Upper lobe of right lung (tissue), 1 donor: ENCODE data around the gene NACC2. TPM values are rescaled to one million over a fixed set of nuclear protein-coding genes. Genes with fewer than 3 reads are reported as not detected.

ENCODE experiments used
- ATAC-seq: fragments of 200-7000 bp; cut with Tn5 transposase; one replicate; pipeline ENCODE4 v1.9.1; 2020; ENCODE audit warnings: mild to moderate bottlenecking, moderate library complexity
- DNase-seq: peaks from one replicate; pipeline ENCODE4 v3.0.0-alpha.2; 2020
- H3K27ac ChIP-seq: fragments of 200-600 bp; one replicate; pipeline ENCODE4 v1.8.0; 2022
- H3K27me3 ChIP-seq: fragments of 200-600 bp; one replicate; pipeline ENCODE4 v1.8.0; 2022; ENCODE audit warnings: mild to moderate bottlenecking
- H3K36me3 ChIP-seq: fragments of 200-600 bp; one replicate; pipeline ENCODE4 v1.8.0; 2022
- H3K4me1 ChIP-seq: fragments of 200-600 bp; one replicate; pipeline ENCODE4 v1.8.0; 2022
- H3K4me3 ChIP-seq: fragments of 200-600 bp; one replicate; pipeline ENCODE4 v1.8.0; 2022; ENCODE audit warnings: mild to moderate bottlenecking
- H3K9me3 ChIP-seq: fragments of 200-600 bp; one replicate; pipeline ENCODE4 v1.8.0; 2022
- CTCF ChIP-seq: fragments of 200-600 bp; IDR thresholded peaks from one replicate; pipeline ENCODE4 v1.8.0; 2022; ENCODE audit warnings: antibody characterized with exemption
- intact Hi-C: fragments of 100-400 bp; cut with DNase I; formaldehyde crosslinking; loops from one replicate; pipeline ENCODE4 v1.11.0; 2022
- total RNA-seq: library from RNA; stranded (reverse); fragmentation: NEBNext Ultra II Directional; extraction: Animal tissue kit (Norgen Biotek cat#: 25700); gene quantifications from one replicate; pipeline ENCODE4 v1.2.1, GENCODE V29; 2021
- donor health status: DM: no; HTN: yes; CAD: no; lungs with severe emphysema.

NACC2 gene
- total RNA-seq, 1 donor from 2014 or later, result 33.5 TPM

DNA sequence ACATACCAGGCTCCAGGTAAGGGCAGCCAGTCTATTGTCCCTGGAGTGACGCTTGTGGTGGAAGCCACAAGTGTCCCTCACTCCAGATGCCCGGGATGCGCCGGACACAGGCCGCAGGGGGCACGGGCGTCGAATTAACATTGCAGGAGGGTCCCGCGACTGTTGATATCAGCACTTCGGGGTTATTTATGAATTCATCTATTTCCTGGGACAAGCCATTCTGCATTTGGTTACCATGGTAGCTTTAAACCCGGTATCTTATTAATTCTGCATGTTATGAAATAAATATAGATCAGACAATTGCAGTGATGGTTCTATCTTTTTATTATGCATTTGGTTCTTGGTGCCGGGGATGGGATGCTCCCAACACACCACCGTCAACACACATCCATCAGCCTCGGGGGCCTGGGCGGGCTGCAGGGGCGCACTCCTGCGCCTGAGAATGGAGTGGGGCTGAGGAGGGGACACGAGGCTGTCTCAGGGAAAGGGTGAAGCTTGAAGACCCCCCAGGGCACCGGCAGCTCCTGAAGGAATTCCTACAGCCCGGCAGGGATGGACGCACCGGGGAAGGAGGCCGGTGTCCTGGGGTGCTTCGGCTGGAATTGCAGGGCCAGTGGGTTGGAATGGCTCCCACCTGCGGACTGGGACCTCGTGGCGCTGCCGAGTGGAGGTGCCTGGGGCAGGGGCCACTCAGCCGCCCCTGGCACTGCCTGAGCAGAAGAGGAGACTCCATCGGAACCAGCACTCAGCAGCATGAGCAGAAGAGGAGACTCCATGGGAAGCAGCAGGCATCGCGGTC lies 41.2 kb upstream of the NACC2 start:
- Histone ChIP-seq H3K36me3 (no peaks in the 10 kb centered on the region), H3K9me3 (no peaks in the 10 kb centered on the region), H3K27ac (no peak overlapping the region), H3K4me3 (no peak overlapping the region), H3K27me3 (peaks cover 56% of the 10 kb centered on the region), H3K4me1 (peaks cover 10% of the 10 kb centered on the region)
- intact Hi-C loops, result no loop called here
- no peak for DNase-seq
- TF ChIP-seq CTCF, result no peak
- no peak for ATAC-seq

GRCh38 chr9:136135326-136136126 lies 40.4 kb upstream of the NACC2 start:
- DNase-seq (no peak), ATAC-seq (no peak)
- intact Hi-C loops, result no loop called here
- H3K4me3 ChIP-seq, result no peak overlapping the region
- no peaks in the 10 kb centered on the region for H3K9me3 ChIP-seq
- peaks cover 10% of the 10 kb centered on the region for H3K4me1 ChIP-seq
- no peak overlapping the region for H3K27ac ChIP-seq
- H3K27me3 ChIP-seq, result peaks cover 62% of the 10 kb centered on the region
- TF ChIP-seq CTCF, result no peak
- no peaks in the 10 kb centered on the region for H3K36me3 ChIP-seq

DNA sequence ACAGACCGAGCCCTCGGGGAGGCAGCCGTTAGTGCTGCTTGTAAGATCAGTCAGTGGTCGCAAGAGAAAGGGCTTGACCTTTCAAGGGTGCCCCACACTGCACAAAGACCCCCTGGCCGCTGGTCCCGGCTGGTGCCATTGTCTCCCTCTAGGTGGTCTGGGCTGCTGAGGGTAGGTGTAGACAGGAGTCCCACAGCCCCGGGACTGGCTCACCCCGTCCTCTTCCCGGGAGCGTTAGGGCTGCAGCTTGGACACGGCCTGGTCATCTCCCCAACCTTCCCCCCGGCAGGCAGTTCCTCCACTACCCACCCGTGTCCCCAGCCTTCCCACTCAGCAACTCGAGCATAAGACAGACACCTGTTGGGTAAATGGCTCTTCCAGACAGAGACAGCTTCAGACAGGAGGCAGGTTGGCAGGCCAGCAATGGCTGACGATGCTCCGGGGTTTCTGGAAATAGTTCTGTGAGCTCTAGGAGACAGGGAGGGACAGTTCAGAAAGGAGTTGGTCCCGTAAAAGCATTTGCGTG lies 38.9 kb upstream of the NACC2 start:
- intact Hi-C loops, result no loop called here
- Histone ChIP-seq H3K4me3 (no peak overlapping the region), H3K36me3 (no peaks in the 10 kb centered on the region), H3K9me3 (no peaks in the 10 kb centered on the region), H3K27ac (no peak overlapping the region), H3K27me3 (peaks cover 62% of the 10 kb centered on the region), H3K4me1 (peaks cover 10% of the 10 kb centered on the region)
- no peak for ATAC-seq
- TF ChIP-seq CTCF, result no peak
- DNase-seq, result no peak

- no peak overlapping the region for H3K27ac ChIP-seq
- TF ChIP-seq CTCF, result peak; percentile 24
- peaks cover 56% of the 10 kb centered on the region for H3K27me3 ChIP-seq
- ATAC-seq, result peak; percentile 36
- no peaks in the 10 kb centered on the region for H3K9me3 ChIP-seq
- peak overlapping the region; percentile 35 for H3K4me3 ChIP-seq
- H3K4me1 ChIP-seq, result peaks cover 10% of the 10 kb centered on the region
- no peaks in the 10 kb centered on the region for H3K36me3 ChIP-seq
- intact Hi-C loops, result no loop called here
- DNase-seq, result no peak
These were observed 38.3 kb upstream of the NACC2 start for GRCh38 chr9:136133191-136133958.

DNA sequence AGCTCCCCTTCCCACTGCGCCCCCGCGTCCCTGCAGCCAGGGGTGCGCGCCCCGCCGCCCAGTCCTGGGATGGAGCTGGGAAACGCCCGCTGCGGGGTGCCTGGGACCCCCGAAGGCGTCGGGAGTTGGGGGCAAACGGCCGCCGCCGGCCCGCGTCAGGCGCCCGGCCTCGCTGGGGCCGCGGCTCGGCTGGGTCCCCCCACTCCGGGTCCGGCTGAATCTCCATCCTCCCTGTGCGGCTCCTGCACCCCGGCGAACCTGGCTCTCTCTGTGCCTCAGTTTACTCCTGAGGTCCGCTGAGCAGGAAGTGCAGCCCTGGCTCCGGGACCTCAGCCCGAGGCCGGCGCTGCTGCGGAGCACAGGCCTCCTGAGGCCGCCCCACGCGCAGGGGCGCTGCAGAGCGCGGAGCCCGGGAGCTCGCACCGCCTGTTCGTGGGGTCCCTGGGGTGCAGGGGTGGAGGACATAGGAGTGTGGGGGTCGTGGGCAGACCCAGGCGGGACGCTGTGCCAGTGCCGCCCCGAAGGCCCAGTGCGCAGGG lies 37.5 kb upstream of the NACC2 start:
- H3K4me3 ChIP-seq, result no peak overlapping the region
- H3K4me1 ChIP-seq, result peaks cover 10% of the 10 kb centered on the region
- peaks cover 55% of the 10 kb centered on the region for H3K27me3 ChIP-seq
- no peaks in the 10 kb centered on the region for H3K36me3 ChIP-seq
- H3K9me3 ChIP-seq, result no peaks in the 10 kb centered on the region
- intact Hi-C loops, result no loop called here
- TF ChIP-seq CTCF, result no peak
- H3K27ac ChIP-seq, result no peak overlapping the region
- no peak for DNase-seq
- ATAC-seq, result no peak
